ENCODE results near the gene MEF2C. TPM values are rescaled to one million over a fixed set of nuclear protein-coding genes. Genes with fewer than 3 reads are reported as not detected.

The MEF2C gene
- total RNA-seq, 1 experiment from 2014 or later, result 1.7 TPM

GRCh38 chr5:88674356-88675167 is 208.4 kb downstream of the MEF2C start (continued):
- TF ChIP-seq ZNF532 (CRISPR knock-in tag; IDR thresholded peaks at IDR 0.05; ENCODE audit: borderline replicate concordance) (no peak), HMGA2 (CRISPR knock-in tag; IDR thresholded peaks at IDR 0.05) (no peak), RORB (CRISPR knock-in tag; IDR thresholded peaks at IDR 0.05) (no peak), ZBTB43 (CRISPR knock-in tag; IDR thresholded peaks at IDR 0.05) (peak; percentile 77; the same call in 1 of the 2 replicates), ZMAT4 (CRISPR knock-in tag; IDR thresholded peaks at IDR 0.05) (no peak), ZNF219 (CRISPR knock-in tag; IDR thresholded peaks at IDR 0.05; ENCODE audit: borderline replicate concordance) (no peak), SMAD3 (CRISPR knock-in tag; IDR thresholded peaks at IDR 0.05; ENCODE audit: borderline replicate concordance) (no peak), AFF4 (CRISPR knock-in tag; IDR thresholded peaks at IDR 0.05; ENCODE audit: borderline replicate concordance) (no peak), ELF4 (CRISPR knock-in tag; IDR thresholded peaks at IDR 0.05; ENCODE audit: low read depth) (no peak), USF2 (CRISPR knock-in tag; IDR thresholded peaks at IDR 0.05) (no peak), ARID4B (CRISPR knock-in tag; IDR thresholded peaks at IDR 0.05; ENCODE audit: borderline replicate concordance) (no peak), FOXP1 (CRISPR knock-in tag; IDR thresholded peaks at IDR 0.05; ENCODE audit: borderline replicate concordance) (peak; percentile 88), ZBTB21 (CRISPR knock-in tag; IDR thresholded peaks at IDR 0.05; ENCODE audit: borderline replicate concordance) (no peak), ESRRA (CRISPR knock-in tag; IDR thresholded peaks at IDR 0.05; ENCODE audit: borderline replicate concordance) (no peak), E2F1 (CRISPR knock-in tag; IDR thresholded peaks at IDR 0.05) (peak; percentile 84), CTCF (IDR thresholded peaks at IDR 0.05) (no peak), ZNF671 (CRISPR knock-in tag; IDR thresholded peaks at IDR 0.05) (no peak)
